H1 (cell line): Measurements from ENCODE around the gene NOL3. TPM values are rescaled to one million over a fixed set of nuclear protein-coding genes. Genes with fewer than 3 reads are reported as not detected.

ENCODE experiments used
- CTCF ChIA-PET: fragments of 300-600 bp; sonication (Branson Sonifier 250); formaldehyde crosslinking; loops from one replicate; lab custom pipeline; 2021; ENCODE audit not compliant: partially characterized antibody; lab: Charles Lee
- POLR2A ChIA-PET: fragments of 300-600 bp; sonication (Branson Sonifier 250); formaldehyde crosslinking; loops from one replicate; lab custom pipeline; 2021; ENCODE audit warnings: inconsistent platforms; ENCODE audit not compliant: partially characterized antibody; lab: Charles Lee
- DNase-seq, 2 experiments: peaks; one replicate each; pipeline versions ENCODE4 v3.0.0 to v3.0.0-alpha.2; 2010 to 2022; ENCODE audit warnings: low spot score in 2 of 2, low read depth in 1 of 2, mixed read lengths in 1 of 2
- FAIRE-seq: peaks from 2 replicates; lab custom pipeline; 2011; peaks lifted over from hg19 to GRCh38; lab: Jason Lieb, UNC
- H2AFZ ChIP-seq: 2 replicates; pipeline ENCODE4 v1.8.1; 2012; ENCODE audit warnings: low read length, inconsistent platforms
- H2AK5ac ChIP-seq: 2 replicates; pipeline ENCODE4 v1.6.1; 2013; ENCODE audit warnings: low read depth, low read length
- H2BK120ac ChIP-seq: replicated peaks from 2 replicates; pipeline ENCODE3; 2013; ENCODE audit warnings: low read depth, low read length, inconsistent platforms
- H2BK12ac ChIP-seq: 2 replicates; pipeline ENCODE4 v1.6.1; 2013; ENCODE audit warnings: low read depth, low read length
- H2BK15ac ChIP-seq: 2 replicates; pipeline ENCODE4 v1.6.1; 2013; ENCODE audit warnings: low read length
- H2BK20ac ChIP-seq: 2 replicates; pipeline ENCODE4 v1.6.1; 2013; ENCODE audit warnings: low read length
- H2BK5ac ChIP-seq: 2 replicates; pipeline ENCODE4 v1.6.1; 2013; ENCODE audit warnings: low read depth, low read length
- H3K14ac ChIP-seq: 2 replicates; pipeline ENCODE4 v1.6.1; 2013; ENCODE audit warnings: inconsistent platforms; ENCODE audit not compliant: insufficient read length
- H3K18ac ChIP-seq: 2 replicates; pipeline ENCODE4 v1.6.1; 2013; ENCODE audit warnings: low read length; ENCODE audit errors: extremely low read depth
- H3K23ac ChIP-seq: 2 replicates; pipeline ENCODE4 v1.6.1; 2013; ENCODE audit warnings: inconsistent platforms; ENCODE audit not compliant: insufficient read length
- H3K23me2 ChIP-seq: 2 replicates; pipeline ENCODE4 v1.6.1; 2013; ENCODE audit warnings: low read depth, low read length
- H3K27ac ChIP-seq: 2 replicates; pipeline ENCODE4 v1.6.1; 2011; ENCODE audit warnings: low read depth, low read length, inconsistent platforms
- H3K27me3 ChIP-seq, 4 experiments: replicated peaks in 1 of 4; 1 replicate in 1 of 4; 2 replicates in 3 of 4; pipeline versions ENCODE4 v1.6.1 to v1.8.1; 2011 to 2013; ENCODE audit warnings: low read length in 3 of 4, mild to moderate bottlenecking in 3 of 4, inconsistent platforms in 2 of 4, mixed read lengths in 2 of 4, moderate library complexity in 1 of 4; ENCODE audit not compliant: control insufficient read depth in 3 of 4, insufficient read depth in 3 of 4; ENCODE audit errors: extremely low read depth in 1 of 4
- H3K36me3 ChIP-seq, 4 experiments: 2 replicates each; pipeline versions ENCODE4 v1.6.1 to v1.8.1; 2011 to 2013; ENCODE audit warnings: mild to moderate bottlenecking in 4 of 4, low read length in 3 of 4, moderate library complexity in 2 of 4, control low read depth in 1 of 4, inconsistent platforms in 1 of 4; ENCODE audit not compliant: insufficient read depth in 4 of 4, control insufficient read depth in 2 of 4
- H3K4ac ChIP-seq: replicated peaks from 2 replicates; pipeline ENCODE3; 2013; ENCODE audit warnings: low read length, low read depth, mixed read lengths, inconsistent platforms; ENCODE audit not compliant: insufficient read length
- H3K4me1 ChIP-seq, 4 experiments: replicated peaks in 1 of 4; 1 replicate in 1 of 4; 2 replicates in 3 of 4; pipeline versions ENCODE4 v1.6.1 to v1.8.1; 2011 to 2013; ENCODE audit warnings: low read length in 3 of 4, inconsistent platforms in 2 of 4, mixed read lengths in 1 of 4; ENCODE audit not compliant: insufficient read depth in 4 of 4, control insufficient read depth in 3 of 4
- H3K4me2 ChIP-seq, 2 experiments: 2 replicates each; pipeline versions ENCODE4 v1.6.1 to v1.8.1; 2011 to 2013; ENCODE audit warnings: low read depth in 2 of 2, low read length in 2 of 2, control low read depth in 1 of 2, inconsistent platforms in 1 of 2, mild to moderate bottlenecking in 1 of 2; ENCODE audit not compliant: insufficient read depth in 1 of 2
- H3K4me3 ChIP-seq, 4 experiments: fragments of 200-600, 300-600 bp in 1 of 4; sonication (generic), shearing (Covaris generic), sonication (Bioruptor Twin) in 1 of 4; 2 replicates each; pipeline versions ENCODE4 v1.5.1 to v1.8.1; 2011 to 2016; ENCODE audit warnings: low read length in 4 of 4, low read depth in 3 of 4, control low read depth in 2 of 4, inconsistent platforms in 2 of 4, mild to moderate bottlenecking in 2 of 4, mixed read lengths in 1 of 4, moderate library complexity in 1 of 4; ENCODE audit not compliant: insufficient read depth in 2 of 4; ENCODE audit errors: extremely low read depth in 1 of 4
- H3K56ac ChIP-seq: replicated peaks from 2 replicates; pipeline ENCODE3; 2013; ENCODE audit warnings: low read depth, mild to moderate bottlenecking, mixed read lengths, low read length, inconsistent platforms; ENCODE audit not compliant: insufficient read length
- H3K79me1 ChIP-seq: 2 replicates; pipeline ENCODE4 v1.6.1; 2013; ENCODE audit warnings: low read depth, low read length, control low read depth
- H3K79me2 ChIP-seq, 2 experiments: 2 replicates each; pipeline versions ENCODE4 v1.6.1 to v1.8.1; 2012 to 2013; ENCODE audit warnings: low read length in 2 of 2, mild to moderate bottlenecking in 2 of 2, inconsistent platforms in 1 of 2; ENCODE audit not compliant: insufficient read depth in 2 of 2, control insufficient read depth in 1 of 2
- H3K9ac ChIP-seq, 4 experiments: replicated peaks in 1 of 4; 1 replicate in 1 of 4; 2 replicates in 3 of 4; pipeline versions ENCODE4 v1.6.1 to v1.8.1; 2011 to 2013; ENCODE audit warnings: low read depth in 3 of 4, low read length in 3 of 4, control low read depth in 2 of 4, mild to moderate bottlenecking in 2 of 4, moderate library complexity in 2 of 4, inconsistent platforms in 1 of 4; ENCODE audit errors: extremely low read depth in 1 of 4
- H3K9me3 ChIP-seq, 2 experiments: 2 replicates each; pipeline versions ENCODE4 v1.6.1 to v1.8.1; 2012 to 2013; ENCODE audit warnings: mild to moderate bottlenecking in 2 of 2, moderate library complexity in 2 of 2, control low read depth in 1 of 2, inconsistent platforms in 1 of 2, low read depth in 1 of 2, low read length in 1 of 2, mixed read lengths in 1 of 2; ENCODE audit not compliant: insufficient read depth in 2 of 2
- H4K20me1 ChIP-seq, 2 experiments: replicated peaks in 1 of 2; 2 replicates each; pipeline versions ENCODE3 to v1.8.1; 2011 to 2013; ENCODE audit warnings: inconsistent platforms in 2 of 2, low read length in 2 of 2, mild to moderate bottlenecking in 1 of 2; ENCODE audit not compliant: insufficient read depth in 2 of 2, control insufficient read depth in 1 of 2
- H4K5ac ChIP-seq: 2 replicates; pipeline ENCODE4 v1.6.1; 2013; ENCODE audit warnings: low read length, low read depth, mixed read lengths, inconsistent platforms; ENCODE audit not compliant: insufficient read length
- H4K8ac ChIP-seq: 2 replicates; pipeline ENCODE4 v1.8.0; 2013; ENCODE audit warnings: mild to moderate bottlenecking, moderate library complexity, low read length, inconsistent platforms; ENCODE audit not compliant: insufficient read depth; ENCODE audit errors: extremely low read depth
- H4K91ac ChIP-seq: replicated peaks from 2 replicates; pipeline ENCODE3; 2013; ENCODE audit warnings: low read length, mixed read lengths, inconsistent platforms; ENCODE audit not compliant: insufficient read length
- BCL11A ChIP-seq, 2 experiments: IDR thresholded peaks; one replicate each; pipeline ENCODE4 v1.6.1; 2011; ENCODE audit warnings: low read depth in 2 of 2, low read length in 2 of 2, mild to moderate bottlenecking in 2 of 2
- BRCA1 ChIP-seq: IDR thresholded peaks from 2 replicates; pipeline ENCODE4 v1.6.1; 2012; ENCODE audit warnings: low read depth, low read length, improper control_type of control experiment
- CTCF ChIP-seq, 3 experiments: IDR thresholded peaks; 1 replicate in 2 of 3; 2 replicates in 1 of 3; pipeline versions ENCODE4 v1.5.1 to v1.6.1; 2011; ENCODE audit warnings: low read length in 3 of 3, mild to moderate bottlenecking in 3 of 3, inconsistent platforms in 2 of 3, low read depth in 1 of 3, moderate library complexity in 1 of 3; ENCODE audit not compliant: insufficient read depth in 1 of 3; ENCODE audit errors: control extremely low read depth in 1 of 3
- HDAC6 ChIP-seq: IDR thresholded peaks from one replicate; pipeline ENCODE4 v1.7.1; 2012; ENCODE audit warnings: low read depth, mild to moderate bottlenecking, inconsistent platforms, low read length, moderate library complexity
- JUN ChIP-seq: IDR thresholded peaks from 2 replicates; pipeline ENCODE4 v1.6.1; 2011; ENCODE audit warnings: low read depth, mild to moderate bottlenecking, improper control_type of control experiment, low read length
- POLR2A ChIP-seq, 2 experiments: IDR thresholded peaks; 1 replicate in 1 of 2; 2 replicates in 1 of 2; pipeline ENCODE4 v1.6.1; 2011; ENCODE audit warnings: low read depth in 2 of 2, low read length in 2 of 2, mild to moderate bottlenecking in 2 of 2; ENCODE audit errors: control extremely low read depth in 1 of 2
- TEAD4 ChIP-seq: IDR thresholded peaks from 2 replicates; pipeline ENCODE4 v1.6.1; 2012; ENCODE audit warnings: low read depth, low read length, inconsistent platforms, mixed read lengths
- WGBS, 2 experiments: shearing (Covaris generic) in 1 of 2; methylation state at CpG; one replicate each; pipeline versions ENCODE4 v1.1.6 to v1.1.7; 2013 to 2015; ENCODE audit warnings: low lambda C conversion rate in 2 of 2, mixed read lengths in 2 of 2, inconsistent platforms in 1 of 2, low coverage in 1 of 2, missing lambda C conversion rate in 1 of 2; ENCODE audit not compliant: insufficient replicate concordance in 2 of 2, insufficient coverage in 1 of 2, insufficient read length in 1 of 2; ENCODE audit errors: extremely low coverage in 1 of 2, missing lambda C conversion rate in 1 of 2; 5-methylcytosine and 5-hydroxymethylcytosine counted together
- polyA plus RNA-seq, 7 experiments: library from polyadenylated mRNA; depleted of rRNA in 3 of 7; stranded (reverse) in 5 of 7; unstranded in 2 of 7; fragments of >200 nt in 5 of 7; fragments of 200-250 nt in 2 of 7; gene quantifications; 1 replicate in 5 of 7; 2 replicates in 1 of 7; 4 replicates in 1 of 7; pipeline versions ENCODE4 v1.2.1 to v1.2.3, GENCODE V29; 2011 to 2013; ENCODE audit warnings: missing spikeins in 2 of 7, mixed read lengths in 2 of 7
- total RNA-seq: library from RNA; stranded (reverse); fragmentation: NEBNext Ultra II Directional; extraction: Animal tissue kit (Norgen Biotek cat#: 25700); gene quantifications from 2 replicates; pipeline ENCODE4 v1.2.1, GENCODE V29; 2021
- TF ChIP-seq, protein P1 (sequence below): IDR thresholded peaks from 2 replicates; pipeline ENCODE4 v1.6.1; 2011; ENCODE audit warnings: low read depth, mild to moderate bottlenecking, low read length; ENCODE audit not compliant: insufficient read depth

The NOL3 gene
- total and polyA plus RNA-seq, 2 of the 8 experiments (the other 6 are each of a cell fraction or from before 2014, with no cell fraction given) = 2.2 to 4.6 TPM

GRCh38 chr16:67191995-67192681, 21.8 kb downstream of the NOL3 start, which contains the start of gene E2F4:
TSS of gene E2F4 (plus strand) at chr16:67192155. CDS start at chr16:67192228, 73 bp downstream.
- peaks cover 0 to 7% (median 2%) of the 10 kb centered on the region in 4 experiments; a peak in 4 of 7 replicates for H3K4me1 ChIP-seq
- H3K4ac ChIP-seq = peak within 1 kb of the TSS; percentile 41
- POLR2A ChIA-PET = interaction anchor here (0.5 to 1.4 kb wide), 6 partner anchors 16 to 449 kb away, joined by 3 to 5 read pairs (median 4); no protein-coding TSS in a partner anchor
- TF ChIP-seq TEAD4 = 0 out of 2 replicates have a peak, but pooled peaks have one; percentile 36
- TF ChIP-seq POLR2A (IDR thresholded peaks at IDR 0.05; ENCODE audit: control extremely low read depth in 1 of 2, low read depth in 2 of 2, low read length in 2 of 2) = peak in 1 of 2 experiments; percentile 51; a peak in 1 of 3 replicates
- 0 out of 4 replicates have a peak, but pooled peaks of 1 of the 3 experiments have one; percentile 0 for TF ChIP-seq CTCF (IDR thresholded peaks at IDR 0.05; ENCODE audit: control extremely low read depth in 1 of 3, insufficient read depth in 1 of 3, low read depth in 1 of 3, low read length in 3 of 3)
- TF ChIP-seq, protein P1, sequence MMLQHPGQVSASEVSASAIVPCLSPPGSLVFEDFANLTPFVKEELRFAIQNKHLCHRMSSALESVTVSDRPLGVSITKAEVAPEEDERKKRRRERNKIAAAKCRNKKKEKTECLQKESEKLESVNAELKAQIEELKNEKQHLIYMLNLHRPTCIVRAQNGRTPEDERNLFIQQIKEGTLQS = no peak
- no peak for TF ChIP-seq BRCA1
- no peak for TF ChIP-seq BCL11A (IDR thresholded peaks at IDR 0.05; ENCODE audit: low read depth in 2 of 2, low read length in 2 of 2)
- TF ChIP-seq HDAC6 = no peak
- TF ChIP-seq JUN = no peak

More at GRCh38 chr16:67191995-67192681, 21.8 kb downstream of the NOL3 start, which contains the start of gene E2F4:
- peak within 1 kb of the TSS; percentile 75 to 91 (median 81) for H3K9ac ChIP-seq
- H3K23me2 ChIP-seq = peaks cover 7% of the 10 kb centered on the region
- H4K8ac ChIP-seq = peak within 1 kb of the TSS; percentile 71
- peaks cover 8 to 17% of the 10 kb centered on the region in 2 experiments for H3K79me2 ChIP-seq
- peak within 1 kb of the TSS; percentile 47 for H3K56ac ChIP-seq
- H3K9me3 ChIP-seq = no peaks in the 10 kb centered on the region
- DNase-seq (peak in 1 of 2 experiments; percentile 88), FAIRE-seq (peak; percentile 48)
- H2BK12ac ChIP-seq = 0 out of 2 replicates have a peak within 1 kb of the TSS, but pooled peaks have one; percentile 45
- no peaks in the 10 kb centered on the region for H3K27me3 ChIP-seq
- peaks cover 14 to 35% (median 28%) of the 10 kb centered on the region in 4 experiments for H3K36me3 ChIP-seq
- H2BK15ac ChIP-seq = no peak within 1 kb of the TSS
- H2AK5ac ChIP-seq = no peak within 1 kb of the TSS
- H4K5ac ChIP-seq = peak within 1 kb of the TSS; percentile 90
- H3K27ac ChIP-seq = peak within 1 kb of the TSS; percentile 41
- H2AFZ ChIP-seq = no peak within 1 kb of the TSS; the same call in 1 of the 2 replicates
- H3K23ac ChIP-seq = no peak within 1 kb of the TSS
- no peak within 1 kb of the TSS for H2BK20ac ChIP-seq
- CTCF ChIA-PET = interaction anchor here (0.5 to 8.7 kb wide), 10 partner anchors 10 to 868 kb away, joined by 3 to 111 read pairs (median 4); no protein-coding TSS in a partner anchor
- H3K79me1 ChIP-seq = peaks cover 10% of the 10 kb centered on the region
- WGBS, 2 experiments = 1% methylated on average over 45 of the region's 54 CpGs; no CpG with 5 or more reads in 1 of the 2 experiments
- H2BK5ac ChIP-seq = peak within 1 kb of the TSS; percentile 66; the same call in 1 of the 2 replicates
- H4K91ac ChIP-seq = peak within 1 kb of the TSS; percentile 61
- peak within 1 kb of the TSS; percentile 96 to 99 (median 98) for H3K4me3 ChIP-seq
- H3K4me2 ChIP-seq = peak within 1 kb of the TSS; percentile 93 to 94
- no peak within 1 kb of the TSS for H2BK120ac ChIP-seq
- peak within 1 kb of the TSS; percentile 75; the same call in 1 of the 2 replicates for H3K18ac ChIP-seq
- H3K14ac ChIP-seq = no peak within 1 kb of the TSS
- peaks cover 4 to 20% of the 10 kb centered on the region in 2 experiments for H4K20me1 ChIP-seq
